K562 (cell line): ENCODE measurements around the gene PPP1R13B. TPM values are rescaled to one million over a fixed set of nuclear protein-coding genes. Genes with fewer than 3 reads are reported as not detected.

ENCODE experiments used
- ATAC-seq: fragments of 200-7000 bp; cut with Tn5 transposase; 3 replicates; pipeline ENCODE4 v1.9.1; 2020; ENCODE audit warnings: moderate library complexity
- BruUV-seq: library from RNA; stranded (reverse); fragments of 400-500 nt; replicated peaks from 2 replicates; lab custom pipeline; 2021; lab: Mats Ljungman, UMichigan
- CTCF ChIA-PET: fragments of 300-600 bp; formaldehyde crosslinking; extraction: SDS; loops from one replicate; lab custom pipeline; 2021; ENCODE audit warnings: low intra/inter-chr PET ratio; lab: Yijun Ruan, JAX
- POLR2A ChIA-PET: fragments of 300-600, 350-650 bp; sonication (Branson Sonifier 250); formaldehyde crosslinking; extraction: SDS; loops from one replicate; lab custom pipeline; 2021; ENCODE audit warnings: antibody characterized with exemption, inconsistent platforms; lab: Yijun Ruan, JAX
- DNase-seq, 4 experiments: peaks; one replicate each; pipeline versions ENCODE4 v3.0.0 to v3.0.0-alpha.2; 2011 to 2018; ENCODE audit warnings: low spot score in 3 of 4, mixed read lengths in 3 of 4; ENCODE audit errors: extremely low read depth in 1 of 4
- FAIRE-seq: peaks from 2 replicates; lab custom pipeline; 2011; peaks lifted over from hg19 to GRCh38; lab: Jason Lieb, UNC
- H2AFZ ChIP-seq: 2 replicates; pipeline ENCODE4 v1.6.0; 2011; ENCODE audit warnings: low read depth, low read length, control low read depth, inconsistent platforms
- H3K27ac ChIP-seq: fragments of 200-600 bp; 3 replicates; pipeline ENCODE4 v1.8.0; 2011; ENCODE audit warnings: low read depth, mild to moderate bottlenecking, control low read depth, inconsistent platforms, low read length, moderate library complexity, mixed read lengths; ENCODE audit errors: extremely low read depth
- H3K27me3 ChIP-seq, 2 experiments: fragments of 300-600 bp in 1 of 2; 2 replicates in 1 of 2; 3 replicates in 1 of 2; pipeline versions ENCODE4 v1.6.0 to v1.8.0; 2011; ENCODE audit warnings: inconsistent platforms in 2 of 2, low read length in 2 of 2, mild to moderate bottlenecking in 1 of 2, mixed read lengths in 1 of 2, moderate library complexity in 1 of 2; ENCODE audit not compliant: control insufficient read depth in 2 of 2, insufficient read depth in 2 of 2
- H3K36me3 ChIP-seq: fragments of 300-600 bp; 3 replicates; pipeline ENCODE4 v1.8.0; 2011; ENCODE audit warnings: mild to moderate bottlenecking, low read length, inconsistent platforms; ENCODE audit not compliant: control insufficient read depth, insufficient read depth
- H3K4me1 ChIP-seq, 2 experiments: fragments of 200-600 bp in 1 of 2; replicated peaks in 1 of 2; 2 replicates in 1 of 2; 3 replicates in 1 of 2; pipeline versions ENCODE4 v1.5.1 to v1.8.0; 2011; ENCODE audit warnings: inconsistent platforms in 2 of 2, low read length in 2 of 2, mild to moderate bottlenecking in 1 of 2, mixed read lengths in 1 of 2, moderate library complexity in 1 of 2; ENCODE audit not compliant: control insufficient read depth in 2 of 2, insufficient read depth in 2 of 2
- H3K4me2 ChIP-seq: 2 replicates; pipeline ENCODE4 v1.6.1; 2011; ENCODE audit warnings: low read length, control low read depth, inconsistent platforms, mixed read lengths; ENCODE audit not compliant: insufficient read depth
- H3K4me3 ChIP-seq: fragments of 200-600 bp; sonication (generic), shearing (Covaris generic); 2 replicates; pipeline ENCODE4 v1.5.1; 2016; ENCODE audit warnings: control low read depth, inconsistent platforms
- H3K79me2 ChIP-seq: fragments of 200-600 bp; 3 replicates; pipeline ENCODE4 v1.8.0; 2011; ENCODE audit warnings: low read length, inconsistent platforms; ENCODE audit not compliant: control insufficient read depth, insufficient read depth
- H3K9ac ChIP-seq, 2 experiments: 2 replicates each; pipeline versions ENCODE4 v1.6.0 to v1.6.1; 2011; ENCODE audit warnings: low read depth in 2 of 2, low read length in 2 of 2, control low read depth in 1 of 2, inconsistent platforms in 1 of 2, mild to moderate bottlenecking in 1 of 2, mixed read lengths in 1 of 2; ENCODE audit not compliant: insufficient read depth in 1 of 2
- H3K9me1 ChIP-seq: one replicate; pipeline ENCODE4 v1.6.0; 2011; ENCODE audit warnings: inconsistent platforms, mild to moderate bottlenecking, low read length, moderate library complexity; ENCODE audit not compliant: control insufficient read depth, insufficient read depth
- H3K9me3 ChIP-seq: replicated peaks from 2 replicates; pipeline ENCODE4 v1.5.1; 2011; ENCODE audit warnings: low read depth, low read length, inconsistent platforms; ENCODE audit not compliant: control insufficient read depth, insufficient read depth
- H4K20me1 ChIP-seq: replicated peaks from 2 replicates; pipeline ENCODE4 v1.6.1; 2011; ENCODE audit warnings: low read length, inconsistent platforms, mixed read lengths; ENCODE audit not compliant: control insufficient read depth, insufficient read depth
- PKNOX1 ChIP-seq: fragments of 450-650 bp; IDR thresholded peaks from 2 replicates; pipeline ENCODE4 v1.6.1; 2016
- POLR2G ChIP-seq: fragments of 200-400 bp; formaldehyde crosslinking; IDR thresholded peaks from 2 replicates; pipeline ENCODE4 v1.6.1; 2017; ENCODE audit warnings: low read depth, mild to moderate bottlenecking, antibody characterized with exemption, low read length, moderate library complexity
- ZNF609 ChIP-seq: sonication (generic); formaldehyde crosslinking; IDR thresholded peaks from 2 replicates; pipeline ENCODE4 v1.8.1; 2023; ENCODE audit warnings: missing genetic modification reagents, mild to moderate bottlenecking, borderline replicate concordance
- WGBS: fragments of 100-300 bp; shearing (Covaris generic); methylation state at CpG from one replicate; pipeline ENCODE4 v1.1.6; 2016; ENCODE audit warnings: low coverage, mixed read lengths; ENCODE audit not compliant: insufficient coverage; ENCODE audit errors: missing lambda C conversion rate; 5-methylcytosine and 5-hydroxymethylcytosine counted together
- in situ Hi-C: fragments of 300-500 bp; cut with MboI; formaldehyde crosslinking; loops from 4 replicates; pipeline ENCODE4 v1.15.0; 2018; ENCODE audit warnings: inconsistent platforms, mixed read lengths
- intact Hi-C: fragments of 100-400 bp; cut with micrococcal nuclease; formaldehyde crosslinking; loops from 2 replicates; pipeline ENCODE4 v1.14.2; 2022
- polyA plus RNA-seq, 8 experiments: library from polyadenylated mRNA; depleted of rRNA in 4 of 8; stranded (reverse) in 5 of 8; unstranded in 3 of 8; fragments of >200 nt; fragmentation: Nextera tagmentation in 2 of 8; fragmentation: Illumina TruSeq in 1 of 8; extraction: Ambion mirVana in 2 of 8; extraction: Trizol in 1 of 8; gene quantifications; 2 replicates each; pipeline versions ENCODE4 v1.2.1 to v1.2.3, GENCODE V29; 2011 to 2014; ENCODE audit warnings: inconsistent platforms in 1 of 8, missing spikeins in 1 of 8
- total RNA-seq, 7 experiments: library from RNA; depleted of rRNA in 6 of 7; stranded (reverse); fragments of >200 nt in 6 of 7; fragmentation: Illumina TruSeq in 2 of 7; extraction: Trizol in 2 of 7; gene quantifications; 2 replicates each; pipeline versions ENCODE4 v1.2.1 to v1.2.3, GENCODE V29; 2011 to 2021; ENCODE audit warnings: low replicate concordance in 1 of 7

The PPP1R13B gene
- total and polyA plus RNA-seq, 9 of the 15 experiments (the other 6 are each of a cell fraction or from before 2014, with no cell fraction given), result 0.03 to 1.7 (median 0.15) TPM

- peaks cover 10 to 39% of the 10 kb centered on the region in 2 experiments; a peak in 4 of 5 replicates for H3K4me1 ChIP-seq
- TF ChIP-seq POLR2G (peak; percentile 30; the same call in 1 of the 2 replicates), PKNOX1 (no peak), ZNF609 (CRISPR knock-in tag) (no peak)
- TF ChIP-seq, all 486 proteins: peak for 1
- H2AFZ ChIP-seq, result no peak overlapping the region
- intact Hi-C loops, result no loop called here
- CTCF ChIA-PET, result no interaction called here
- no peaks in the 10 kb centered on the region for H3K9me3 ChIP-seq
- H3K27ac ChIP-seq, result no peak overlapping the region
- ATAC-seq, result no peak
- POLR2A ChIA-PET, result interaction anchor here (0.6 to 1.0 kb wide), 2 partner anchors 19 to 85 kb away, joined by 3 read pairs; no protein-coding TSS in a partner anchor
- FAIRE-seq, result no peak
- no peaks in the 10 kb centered on the region for H4K20me1 ChIP-seq
- in situ Hi-C loops, result no loop called here
- H3K4me3 ChIP-seq, result no peak overlapping the region
- peak overlapping the region in 1 of 2 experiments; percentile 45; a peak in 1 of 4 replicates for H3K9ac ChIP-seq
- H3K4me2 ChIP-seq, result no peak overlapping the region
- BruUV-seq, result no TSS peak
- no peaks in the 10 kb centered on the region for H3K27me3 ChIP-seq
- no peaks in the 10 kb centered on the region for H3K79me2 ChIP-seq
- H3K36me3 ChIP-seq, result peaks cover 50% of the 10 kb centered on the region; the same call in 2 of the 3 replicates
- no peak for DNase-seq
- WGBS, result 95% methylated on average over 15 of the region's 24 CpGs
- H3K9me1 ChIP-seq, result no peaks in the 10 kb centered on the region
Observed at GRCh38 chr14:103731916-103732867, 115.2 kb downstream of the PPP1R13B start.
